Ectodermal cell (in vitro differentiated cells): ENCODE data around the gene SCYL1. TPM values are rescaled to one million over a fixed set of nuclear protein-coding genes. Genes with fewer than 3 reads are reported as not detected.

Source experiments
- H3K27ac ChIP-seq: 2 replicates; pipeline ENCODE4 v1.7.0; 2013; ENCODE audit warnings: mild to moderate bottlenecking, low read depth, low read length; ENCODE audit not compliant: insufficient read depth, poor library complexity, severe bottlenecking
- H3K27me3 ChIP-seq: 2 replicates; pipeline ENCODE4 v1.7.0; 2013; ENCODE audit warnings: mild to moderate bottlenecking, low read length; ENCODE audit not compliant: insufficient read depth, control insufficient read depth, poor library complexity, severe bottlenecking
- H3K36me3 ChIP-seq: one replicate; pipeline ENCODE4 v1.7.0; 2013; ENCODE audit warnings: low read length; ENCODE audit not compliant: control insufficient read depth, insufficient read depth
- H3K4me1 ChIP-seq: one replicate; pipeline ENCODE4 v1.7.0; 2013; ENCODE audit warnings: low read length; ENCODE audit not compliant: control insufficient read depth, insufficient read depth
- H3K4me3 ChIP-seq: 2 replicates; pipeline ENCODE4 v1.7.0; 2013; ENCODE audit warnings: low read depth, low read length, control low read depth; ENCODE audit not compliant: insufficient read depth
- H3K9me3 ChIP-seq: 2 replicates; pipeline ENCODE4 v1.7.0; 2013; ENCODE audit warnings: mild to moderate bottlenecking, low read length, moderate library complexity; ENCODE audit not compliant: control insufficient read depth
- WGBS, 2 experiments: methylation state at CpG; one replicate each; pipeline ENCODE4 v1.1.7; 2013; ENCODE audit warnings: missing lambda C conversion rate in 2 of 2; 5-methylcytosine and 5-hydroxymethylcytosine counted together
- polyA plus RNA-seq, 4 experiments: library from polyadenylated mRNA; stranded (reverse); fragments of 50-300 nt; gene quantifications; one replicate each; pipeline ENCODE4 v1.2.3, GENCODE V29; 2013

SCYL1 gene
- 52.2 TPM for polyA plus RNA-seq (2013, experiment 1 of 4)
- polyA plus RNA-seq (2013, experiment 2 of 4) = 49.6 TPM
- polyA plus RNA-seq (2013, experiment 3 of 4) = 46.2 TPM
- 55.4 TPM for polyA plus RNA-seq (2013, experiment 4 of 4)

- Histone ChIP-seq H3K27ac (peak within 1 kb of the TSS; percentile 63), H3K27me3 (no peaks in the 10 kb centered on the region), H3K9me3 (no peaks in the 10 kb centered on the region), H3K4me3 (peak within 1 kb of the TSS; percentile 79), H3K36me3 (peaks cover 3% of the 10 kb centered on the region), H3K4me1 (peaks cover 17% of the 10 kb centered on the region)
- 0 to 1% methylated on average over 67 to 70 of the region's 82 CpGs for WGBS, 2 experiments
Observed at GRCh38 chr11:65524741-65525545, at the start of gene SCYL1. Gene SCYL1 (plus strand): TSS chr11:65525083. CDS start chr11:65525154, 71 bp downstream.

DNA sequence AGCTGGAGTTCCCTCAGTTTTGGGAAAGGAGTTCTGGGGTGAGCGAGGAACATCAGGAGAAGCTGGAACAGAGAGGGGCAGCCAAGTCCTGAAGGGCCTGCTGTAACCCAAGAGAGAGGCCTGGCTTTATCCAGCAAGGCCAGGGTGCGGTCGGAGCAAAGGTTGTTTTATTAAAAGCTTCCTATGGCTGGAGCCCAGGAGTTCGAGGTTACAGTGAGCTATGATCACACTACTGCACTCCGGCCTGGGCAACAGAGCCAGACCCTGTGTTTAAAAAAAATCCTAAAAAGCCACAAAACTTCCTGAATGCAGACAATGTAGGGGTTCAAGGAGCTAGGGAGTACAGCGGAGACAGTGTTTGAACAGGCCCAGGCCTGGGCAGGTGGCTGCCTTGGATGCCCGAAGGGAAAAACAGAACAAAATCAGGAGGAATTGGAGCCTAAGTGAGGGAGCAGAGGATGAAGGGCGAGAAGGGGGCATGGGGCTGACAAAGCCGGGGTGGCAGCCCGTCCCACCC lies 48.2 kb upstream of the SCYL1 start:
- 65 to 68% methylated on average over 10 of the region's 10 CpGs for WGBS, 2 experiments
- H3K4me3 ChIP-seq = peak overlapping the region; percentile 88
- H3K36me3 ChIP-seq = no peaks in the 10 kb centered on the region
- no peaks in the 10 kb centered on the region for H3K9me3 ChIP-seq
- no peaks in the 10 kb centered on the region for H3K27me3 ChIP-seq
- peak overlapping the region; percentile 88 for H3K27ac ChIP-seq
- peaks cover 28% of the 10 kb centered on the region for H3K4me1 ChIP-seq

- Histone ChIP-seq H3K4me1 (peaks cover 28% of the 10 kb centered on the region), H3K9me3 (no peaks in the 10 kb centered on the region), H3K27ac (peak overlapping the region; percentile 88), H3K4me3 (peak overlapping the region; percentile 88), H3K36me3 (no peaks in the 10 kb centered on the region), H3K27me3 (no peaks in the 10 kb centered on the region)
- WGBS, 2 experiments = 5% methylated on average over 60 of the region's 60 CpGs
Observed at GRCh38 chr11:65477149-65477965, 47.5 kb upstream of the SCYL1 start.

- Histone ChIP-seq H3K4me1 (peaks cover 28% of the 10 kb centered on the region), H3K36me3 (no peaks in the 10 kb centered on the region), H3K4me3 (no peak overlapping the region), H3K27ac (no peak overlapping the region), H3K9me3 (no peaks in the 10 kb centered on the region), H3K27me3 (no peaks in the 10 kb centered on the region)
- 86 to 87% methylated on average over 33 of the region's 33 CpGs for WGBS, 2 experiments
Observed at GRCh38 chr11:65478388-65479183, 46.3 kb upstream of the SCYL1 start.

GRCh38 chr11:65479184-65480145 lies 45.4 kb upstream of the SCYL1 start:
- no peak overlapping the region for H3K27ac ChIP-seq
- H3K4me3 ChIP-seq = no peak overlapping the region
- H3K4me1 ChIP-seq = peaks cover 28% of the 10 kb centered on the region
- H3K36me3 ChIP-seq = no peaks in the 10 kb centered on the region
- 62 to 66% methylated on average over 11 of the region's 11 CpGs for WGBS, 2 experiments
- no peaks in the 10 kb centered on the region for H3K27me3 ChIP-seq
- no peaks in the 10 kb centered on the region for H3K9me3 ChIP-seq

GRCh38 chr11:65482306-65482850 lies 42.5 kb upstream of the SCYL1 start:
- Histone ChIP-seq H3K4me3 (no peak overlapping the region), H3K4me1 (peaks cover 44% of the 10 kb centered on the region), H3K27me3 (no peaks in the 10 kb centered on the region), H3K27ac (no peak overlapping the region), H3K36me3 (no peaks in the 10 kb centered on the region), H3K9me3 (no peaks in the 10 kb centered on the region)
- 100% methylated on average over 2 of the region's 2 CpGs for WGBS, 2 experiments

DNA sequence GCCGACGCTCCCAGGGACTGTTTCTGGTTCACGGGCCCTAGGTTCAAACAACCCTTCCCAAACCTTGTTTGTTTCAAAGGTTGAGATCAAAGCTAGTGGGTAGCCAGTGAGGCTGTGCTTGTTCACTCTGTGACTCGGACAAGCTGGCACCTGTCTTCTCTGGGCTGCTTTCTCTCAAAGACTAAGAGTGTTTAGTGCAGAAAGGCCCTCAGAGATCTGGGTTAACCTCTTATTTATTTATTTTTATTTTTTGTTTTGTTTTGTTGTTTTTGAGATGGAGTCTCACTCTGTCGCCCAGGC lies 39.0 kb upstream of the SCYL1 start:
- 65 to 76% methylated on average over 5 of the region's 5 CpGs for WGBS, 2 experiments
- Histone ChIP-seq H3K36me3 (no peaks in the 10 kb centered on the region), H3K27ac (no peak overlapping the region), H3K27me3 (no peaks in the 10 kb centered on the region), H3K9me3 (no peaks in the 10 kb centered on the region), H3K4me1 (peaks cover 52% of the 10 kb centered on the region), H3K4me3 (no peak overlapping the region)

DNA sequence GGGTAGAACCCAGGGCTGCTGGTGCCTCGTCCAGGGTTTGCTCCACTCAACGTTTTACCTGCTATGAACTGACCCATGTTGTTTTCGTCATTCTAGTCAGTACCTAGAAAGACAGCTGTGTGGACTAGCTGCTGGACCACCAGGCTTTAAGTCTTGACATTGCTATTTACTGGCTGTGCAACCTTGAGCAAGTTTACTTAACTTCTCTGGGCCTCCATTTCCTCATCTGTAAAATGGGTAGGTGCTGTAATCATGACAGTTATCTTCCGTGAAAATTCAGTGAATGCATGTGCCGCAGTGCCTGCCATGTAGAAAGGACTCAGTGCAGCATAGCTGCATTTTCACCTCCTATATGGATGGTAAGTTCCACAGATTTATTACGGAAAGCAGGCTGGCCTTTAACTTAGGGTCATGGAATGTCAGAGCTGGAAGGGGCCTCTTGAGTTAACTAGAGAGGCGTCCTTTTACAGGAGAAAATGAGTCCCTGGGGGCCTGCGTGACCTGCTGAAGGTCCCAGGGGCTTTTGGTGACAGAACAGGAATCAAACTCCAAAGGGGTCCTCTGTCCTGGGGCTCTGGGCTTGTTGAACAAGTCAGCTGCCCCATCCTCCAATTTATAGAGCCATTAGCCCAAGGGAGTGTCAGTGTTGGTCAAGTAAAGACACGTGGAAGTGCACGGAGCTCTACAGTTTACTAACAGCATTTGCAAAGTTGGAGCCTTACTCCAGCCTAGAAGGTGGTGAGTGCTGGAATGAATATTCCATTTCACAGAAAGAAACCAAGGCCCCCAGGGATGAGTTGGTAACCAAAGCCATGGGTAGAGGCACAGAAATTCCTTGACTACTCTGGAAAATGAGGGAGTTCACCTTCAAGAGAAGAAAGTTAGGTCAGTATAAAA lies 38.1 kb upstream of the SCYL1 start:
- H3K27me3 ChIP-seq = no peaks in the 10 kb centered on the region
- no peak overlapping the region for H3K4me3 ChIP-seq
- no peaks in the 10 kb centered on the region for H3K9me3 ChIP-seq
- H3K36me3 ChIP-seq = no peaks in the 10 kb centered on the region
- 82 to 86% methylated on average over 10 of the region's 10 CpGs for WGBS, 2 experiments
- peaks cover 60% of the 10 kb centered on the region for H3K4me1 ChIP-seq
- H3K27ac ChIP-seq = peak overlapping the region; percentile 76
